ENCODE measurements around the gene CCT8.

CCT8 gene

GRCh38 chr21:29056538-29057050 is 16.9 kb downstream of the CCT8 start:
- FAIRE-seq (no peak), DNase-seq (ENCODE audit: insufficient read length, low spot score) (no peak)
- no peak for TF ChIP-seq POLR2AphosphoS5 (IDR thresholded peaks at IDR 0.05; ENCODE audit: low read depth, low read length)
- no peak for TF ChIP-seq PAX5 (IDR thresholded peaks at IDR 0.05; ENCODE audit: insufficient read depth, low read length, severe bottlenecking)
- 0 out of 2 replicates have a peak, but pooled peaks have one; percentile 0 for TF ChIP-seq POLR2A (IDR thresholded peaks at IDR 0.05; ENCODE audit: low read depth, low read length)
- TF ChIP-seq TAF1 (IDR thresholded peaks at IDR 0.05; ENCODE audit: low read depth, low read length), result no peak

DNA sequence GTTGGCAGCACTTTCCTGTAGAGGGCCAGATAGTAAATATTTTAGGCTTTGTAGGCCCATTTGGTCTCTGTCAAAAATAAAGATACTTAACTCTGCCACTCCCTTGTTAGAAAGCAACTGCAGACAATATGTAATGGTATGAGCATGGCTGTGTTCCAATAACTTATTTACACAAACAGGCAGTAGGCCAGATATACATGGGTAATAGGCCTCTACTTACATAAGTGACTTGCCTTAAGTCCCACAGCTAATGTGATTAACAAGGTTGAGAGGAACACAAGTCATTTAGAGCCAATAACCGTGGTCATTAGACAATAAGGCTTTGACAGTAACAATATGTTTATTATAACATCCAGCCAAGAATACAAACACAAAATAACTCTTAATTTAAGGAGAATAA is 17.4 kb downstream of the CCT8 start:
- TF ChIP-seq POU2F2 (IDR thresholded peaks at IDR 0.05; ENCODE audit: low read depth, low read length), result no peak
- peak; percentile 51; the same call in 1 of the 2 replicates for TF ChIP-seq POLR2AphosphoS5 (IDR thresholded peaks at IDR 0.05; ENCODE audit: low read depth, low read length)
- peak; percentile 59 for TF ChIP-seq POLR2A (IDR thresholded peaks at IDR 0.05; ENCODE audit: low read depth, low read length)
- DNase-seq (ENCODE audit: insufficient read length, low spot score) (no peak), FAIRE-seq (peak; percentile 28)

GRCh38 chr21:29055080-29055479 is 18.4 kb downstream of the CCT8 start:
- TF ChIP-seq POLR2A (IDR thresholded peaks at IDR 0.05; ENCODE audit: low read depth, low read length) (peak; percentile 48; the same call in 1 of the 2 replicates), POU2F2 (IDR thresholded peaks at IDR 0.05; ENCODE audit: low read depth, low read length) (no peak), TAF1 (IDR thresholded peaks at IDR 0.05; ENCODE audit: low read depth, low read length) (no peak), SPI1 (IDR thresholded peaks at IDR 0.05; ENCODE audit: low read depth, low read length) (no peak), PAX5 (IDR thresholded peaks at IDR 0.05; ENCODE audit: insufficient read depth, low read length, severe bottlenecking) (no peak), POLR2AphosphoS5 (IDR thresholded peaks at IDR 0.05; ENCODE audit: low read depth, low read length) (peak; percentile 22)
- no peak for FAIRE-seq

DNA sequence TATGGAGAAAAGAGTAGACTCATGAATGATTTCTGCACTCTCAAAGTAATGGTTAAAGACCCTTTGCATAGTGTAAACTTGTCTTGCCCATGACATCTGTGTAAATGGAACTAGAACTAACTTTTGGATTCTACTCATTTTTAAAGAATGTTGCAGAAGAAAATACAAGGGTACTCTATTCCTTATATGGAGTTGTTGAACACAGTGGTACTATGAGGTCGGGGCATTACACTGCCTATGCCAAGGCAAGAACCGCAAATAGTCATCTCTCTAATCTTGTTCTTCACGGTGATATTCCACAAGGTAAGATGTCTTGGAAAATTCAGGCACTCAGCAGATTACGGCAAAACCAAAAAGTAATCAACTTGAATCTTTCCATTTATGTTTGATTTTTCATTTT is 19.8 kb downstream of the CCT8 start:
- FAIRE-seq (no peak), DNase-seq (ENCODE audit: insufficient read length, low spot score) (no peak)
- no peak for TF ChIP-seq POLR2A (IDR thresholded peaks at IDR 0.05; ENCODE audit: low read depth, low read length)
- no peak for TF ChIP-seq POU2F2 (IDR thresholded peaks at IDR 0.05; ENCODE audit: low read depth, low read length)
- no peak for TF ChIP-seq POLR2AphosphoS5 (IDR thresholded peaks at IDR 0.05; ENCODE audit: low read depth, low read length)
- no peak for TF ChIP-seq TAF1 (IDR thresholded peaks at IDR 0.05; ENCODE audit: low read depth, low read length)
- no peak for TF ChIP-seq PAX5 (IDR thresholded peaks at IDR 0.05; ENCODE audit: insufficient read depth, low read length, severe bottlenecking)
- no peak for TF ChIP-seq SPI1 (IDR thresholded peaks at IDR 0.05; ENCODE audit: low read depth, low read length)

More at GRCh38 chr21:29055080-29055479, 18.4 kb downstream of the CCT8 start:
- DNase-seq (ENCODE audit: insufficient read length, low spot score), result no peak

DNA sequence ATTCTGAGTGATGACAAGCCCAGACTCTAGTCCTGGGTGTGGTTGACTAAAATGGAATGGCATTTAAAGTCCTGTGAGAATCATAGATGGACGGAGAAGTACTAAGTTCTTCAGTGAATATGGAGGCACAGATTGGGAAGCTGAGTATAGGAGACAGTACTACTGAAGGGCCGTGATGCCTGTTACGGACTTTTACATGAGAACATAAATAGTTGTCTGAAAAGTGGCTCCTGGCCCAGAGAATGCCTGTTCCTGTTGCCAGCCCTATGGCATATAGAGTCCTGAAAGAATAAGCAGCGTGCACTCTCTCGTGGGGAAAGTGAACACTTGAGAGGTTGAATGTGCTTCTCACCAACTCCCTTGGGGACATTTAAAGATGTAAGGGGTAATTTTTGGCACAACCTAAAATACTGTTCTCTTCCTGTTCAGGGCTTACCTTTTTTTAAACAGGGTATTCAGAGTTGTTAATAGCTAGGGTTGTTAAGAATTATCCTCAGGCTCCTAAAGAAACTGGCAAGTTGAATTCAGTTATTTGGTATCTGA is 20.4 kb downstream of the CCT8 start:
- TF ChIP-seq POU2F2 (IDR thresholded peaks at IDR 0.05; ENCODE audit: low read depth, low read length), result no peak
- no peak for TF ChIP-seq PAX5 (IDR thresholded peaks at IDR 0.05; ENCODE audit: insufficient read depth, low read length, severe bottlenecking)
- TF ChIP-seq POLR2AphosphoS5 (IDR thresholded peaks at IDR 0.05; ENCODE audit: low read depth, low read length), result no peak
- no peak for TF ChIP-seq SPI1 (IDR thresholded peaks at IDR 0.05; ENCODE audit: low read depth, low read length)
- no peak for TF ChIP-seq POLR2A (IDR thresholded peaks at IDR 0.05; ENCODE audit: low read depth, low read length)
- TF ChIP-seq TAF1 (IDR thresholded peaks at IDR 0.05; ENCODE audit: low read depth, low read length), result no peak
- FAIRE-seq (no peak), DNase-seq (ENCODE audit: insufficient read length, low spot score) (no peak)

DNA sequence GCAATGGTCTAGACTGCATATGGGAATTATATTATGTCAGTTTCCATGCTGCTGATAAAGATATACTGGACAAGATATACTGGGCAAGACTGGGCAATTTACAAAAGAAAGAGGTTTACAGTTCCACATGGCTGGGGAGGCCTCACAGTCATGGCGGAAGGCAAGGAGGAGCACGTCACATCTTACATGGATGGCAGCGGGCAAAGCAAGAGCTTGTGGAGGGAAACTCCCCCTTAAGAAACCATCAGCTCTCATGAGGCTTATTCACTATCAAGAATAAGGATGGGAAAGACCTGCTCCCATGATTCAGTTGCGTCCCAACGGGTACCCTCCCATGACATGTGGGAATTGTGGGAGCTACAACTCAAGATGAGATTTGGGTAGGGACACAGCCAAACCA is 21.2 kb downstream of the CCT8 start:
- no peak for FAIRE-seq
- no peak for TF ChIP-seq POLR2A (IDR thresholded peaks at IDR 0.05; ENCODE audit: low read depth, low read length)
- no peak for TF ChIP-seq TAF1 (IDR thresholded peaks at IDR 0.05; ENCODE audit: low read depth, low read length)
- no peak for TF ChIP-seq SPI1 (IDR thresholded peaks at IDR 0.05; ENCODE audit: low read depth, low read length)
- TF ChIP-seq POU2F2 (IDR thresholded peaks at IDR 0.05; ENCODE audit: low read depth, low read length), result no peak
- no peak for TF ChIP-seq POLR2AphosphoS5 (IDR thresholded peaks at IDR 0.05; ENCODE audit: low read depth, low read length)
- no peak for TF ChIP-seq PAX5 (IDR thresholded peaks at IDR 0.05; ENCODE audit: insufficient read depth, low read length, severe bottlenecking)

DNA sequence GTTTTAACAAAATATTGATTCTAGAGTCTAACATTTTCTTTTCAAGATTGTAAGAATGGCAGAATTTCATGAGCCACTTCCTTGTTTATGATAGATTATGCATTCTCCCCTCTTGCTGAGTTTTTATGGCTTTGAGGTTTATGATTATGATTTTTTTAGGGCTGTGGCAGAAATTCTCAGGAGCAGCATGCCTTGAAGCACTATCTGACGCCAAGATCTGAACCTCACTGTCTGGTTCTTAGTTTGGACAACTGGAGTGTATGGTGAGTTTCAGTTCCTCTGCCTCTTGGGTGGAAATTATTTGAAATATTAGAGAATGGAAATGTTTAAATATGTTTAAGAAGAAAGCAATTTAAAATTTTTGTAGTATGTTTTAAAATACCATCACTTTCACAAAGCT is 38.8 kb downstream of the CCT8 start:
- FAIRE-seq (no peak), DNase-seq (ENCODE audit: insufficient read length, low spot score) (no peak)
- TF ChIP-seq POLR2A (IDR thresholded peaks at IDR 0.05; ENCODE audit: low read depth, low read length) (no peak), POLR2AphosphoS5 (IDR thresholded peaks at IDR 0.05; ENCODE audit: low read depth, low read length) (no peak), SPI1 (IDR thresholded peaks at IDR 0.05; ENCODE audit: low read depth, low read length) (peak; percentile 96), PAX5 (IDR thresholded peaks at IDR 0.05; ENCODE audit: insufficient read depth, low read length, severe bottlenecking) (no peak), TAF1 (IDR thresholded peaks at IDR 0.05; ENCODE audit: low read depth, low read length) (no peak)

More for the DNA sequence above, 21.2 kb downstream of the CCT8 start:
- DNase-seq (ENCODE audit: insufficient read length, low spot score), result no peak

- TF ChIP-seq POLR2AphosphoS5 (IDR thresholded peaks at IDR 0.05; ENCODE audit: low read depth, low read length) (no peak), SPI1 (IDR thresholded peaks at IDR 0.05; ENCODE audit: low read depth, low read length) (no peak), PAX5 (IDR thresholded peaks at IDR 0.05; ENCODE audit: insufficient read depth, low read length, severe bottlenecking) (no peak), POU2F2 (IDR thresholded peaks at IDR 0.05; ENCODE audit: low read depth, low read length) (no peak), POLR2A (IDR thresholded peaks at IDR 0.05; ENCODE audit: low read depth, low read length) (no peak), TAF1 (IDR thresholded peaks at IDR 0.05; ENCODE audit: low read depth, low read length) (no peak)
- DNase-seq (ENCODE audit: insufficient read length, low spot score), result no peak
- no peak for FAIRE-seq
Measured at GRCh38 chr21:29033871-29034270, 39.6 kb downstream of the CCT8 start.

DNA sequence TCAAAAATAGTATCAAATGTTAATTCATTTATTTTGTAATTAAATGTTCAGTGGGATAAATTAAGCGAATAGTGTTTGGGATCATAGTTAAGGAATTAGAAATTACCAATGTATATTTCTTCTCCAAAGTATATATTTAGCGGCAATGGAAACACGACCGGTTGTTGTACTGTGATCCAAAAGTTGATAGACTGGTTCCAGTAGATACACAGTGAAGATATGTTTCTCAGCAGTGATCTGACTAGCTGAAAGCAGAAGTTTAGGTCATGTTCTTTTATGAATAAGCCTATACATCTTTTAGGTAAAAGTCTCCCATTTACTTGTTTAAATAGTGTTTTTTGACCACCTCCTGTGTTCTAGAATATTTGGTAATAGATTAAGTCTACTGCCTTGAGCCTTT is 40.1 kb downstream of the CCT8 start:
- TF ChIP-seq POU2F2 (IDR thresholded peaks at IDR 0.05; ENCODE audit: low read depth, low read length) (no peak), POLR2AphosphoS5 (IDR thresholded peaks at IDR 0.05; ENCODE audit: low read depth, low read length) (no peak), PAX5 (IDR thresholded peaks at IDR 0.05; ENCODE audit: insufficient read depth, low read length, severe bottlenecking) (no peak), SPI1 (IDR thresholded peaks at IDR 0.05; ENCODE audit: low read depth, low read length) (no peak), POLR2A (IDR thresholded peaks at IDR 0.05; ENCODE audit: low read depth, low read length) (no peak), TAF1 (IDR thresholded peaks at IDR 0.05; ENCODE audit: low read depth, low read length) (no peak)
- FAIRE-seq, result no peak
- DNase-seq (ENCODE audit: insufficient read length, low spot score), result no peak

DNA sequence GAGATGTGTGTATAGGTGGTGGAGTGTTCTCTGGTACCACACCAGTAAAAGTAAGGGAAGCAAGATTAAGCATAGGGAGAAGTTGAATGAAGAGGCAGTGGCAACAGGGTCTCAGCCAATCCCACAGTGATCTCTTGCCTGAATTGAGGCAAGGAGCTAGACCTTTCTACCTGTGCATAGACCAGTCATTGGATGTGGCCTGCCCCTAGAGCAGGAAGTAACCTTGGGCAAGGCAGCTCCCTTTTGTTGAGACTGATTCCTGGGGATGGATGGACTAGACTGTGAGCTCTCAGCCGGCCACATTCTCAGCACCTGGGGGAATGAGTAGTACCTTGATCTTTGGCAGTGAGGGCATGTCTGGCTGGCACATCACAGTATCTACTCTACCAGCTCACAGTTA is 42.5 kb downstream of the CCT8 start:
- FAIRE-seq (no peak), DNase-seq (ENCODE audit: insufficient read length, low spot score) (no peak)
- TF ChIP-seq POU2F2 (IDR thresholded peaks at IDR 0.05; ENCODE audit: low read depth, low read length) (no peak), POLR2A (IDR thresholded peaks at IDR 0.05; ENCODE audit: low read depth, low read length) (no peak), PAX5 (IDR thresholded peaks at IDR 0.05; ENCODE audit: insufficient read depth, low read length, severe bottlenecking) (no peak)
